Activated CD8-positive, alpha-beta memory T cell treated with anti-CD3 and anti-CD28 coated beads, Interleukin-2, amount 50 U/mL, for 1 hour (primary cell): ENCODE measurements around the gene CORO2B.

Experiments
- DNase-seq: peaks from one replicate; pipeline ENCODE4 v3.0.0-alpha.2; 2020; ENCODE audit errors: extremely low read depth

The CORO2B gene

DNA sequence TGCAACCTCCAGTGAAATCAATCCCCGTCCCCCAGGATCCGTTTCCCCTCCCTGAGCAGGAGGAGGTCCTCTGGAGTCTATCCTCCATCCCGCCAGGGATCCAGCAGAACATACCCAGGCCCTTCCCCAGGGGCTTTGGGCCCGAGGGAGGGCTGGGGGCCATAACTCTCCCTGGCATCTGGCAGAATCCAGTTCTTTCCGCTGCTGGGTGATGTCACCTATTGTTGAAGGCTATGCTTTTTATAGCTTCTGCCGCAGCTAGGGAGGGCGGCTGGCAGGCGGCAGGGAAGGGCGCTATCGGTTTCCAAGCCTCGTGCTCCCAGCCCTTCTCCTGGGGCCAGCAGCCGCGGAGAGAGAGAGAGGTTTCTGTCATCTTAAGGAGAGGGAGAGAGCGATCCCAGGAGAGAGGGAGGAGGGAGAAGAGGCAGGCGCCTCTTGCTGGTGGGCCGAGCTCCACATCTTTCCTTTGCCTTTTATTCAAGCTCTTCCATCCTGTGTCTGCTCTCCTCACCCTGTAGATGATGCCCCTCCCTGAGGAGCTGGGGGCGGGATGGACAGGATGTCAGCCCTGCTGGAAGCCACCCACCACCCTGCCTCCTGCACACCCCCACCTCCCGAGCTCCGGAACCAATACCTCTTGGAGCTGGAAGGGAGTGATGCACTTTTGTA, 121.8 kb downstream of the CORO2B start:
- no peak for DNase-seq

GRCh38 chr15:68701886-68702285, 123.1 kb downstream of the CORO2B start:
- no peak for DNase-seq

DNA sequence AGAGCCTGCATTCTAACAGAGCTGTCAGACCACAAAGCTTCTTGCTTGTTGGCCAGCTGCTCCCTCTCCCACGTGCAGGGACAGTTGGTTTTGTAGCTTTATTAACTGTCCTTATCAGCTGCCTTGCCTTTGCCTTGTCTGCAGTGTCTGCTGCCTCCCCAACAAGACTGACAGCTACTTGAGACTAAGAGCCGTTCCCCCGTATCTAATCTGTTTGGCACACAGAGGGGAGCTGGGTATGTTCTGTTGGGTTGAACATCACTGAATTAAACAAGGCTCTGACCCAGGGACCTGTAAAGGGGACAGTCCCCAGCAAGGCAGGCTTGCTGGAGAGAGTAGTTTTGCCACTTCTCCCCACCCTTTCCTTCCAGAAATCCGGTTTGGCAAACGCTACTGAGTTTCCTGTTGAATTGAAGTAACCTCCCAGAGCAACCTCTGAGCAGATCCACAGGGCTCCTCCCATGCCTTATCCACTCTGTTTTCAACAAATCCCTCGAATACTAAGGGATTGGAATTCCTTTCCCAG, 125.8 kb downstream of the CORO2B start:
- DNase-seq: no peak

- DNase-seq: no peak
These were observed 127.5 kb downstream of the CORO2B start for GRCh38 chr15:68706256-68706655.

DNA sequence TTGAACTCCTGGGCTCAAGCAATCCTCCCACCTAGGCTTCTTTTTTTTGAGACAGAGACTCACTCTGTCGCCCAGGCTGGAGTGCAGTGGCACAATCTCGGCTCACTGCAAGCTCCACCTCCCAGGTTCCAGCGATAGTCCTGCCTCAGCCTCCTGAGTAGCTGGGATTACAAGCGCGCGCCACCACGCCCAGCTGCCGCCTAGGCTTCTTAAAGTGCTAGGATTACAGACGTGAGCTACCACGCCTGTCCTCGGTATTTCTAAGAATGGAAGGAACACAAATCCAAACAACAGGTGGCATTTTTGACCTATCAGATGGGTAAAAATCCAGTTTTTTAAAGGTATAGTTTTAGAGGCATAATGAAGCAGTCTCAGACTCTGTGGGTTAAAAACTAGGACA, 128.1 kb downstream of the CORO2B start:
- no peak for DNase-seq

GRCh38 chr15:68707386-68707785, 128.6 kb downstream of the CORO2B start:
- no peak for DNase-seq

DNA sequence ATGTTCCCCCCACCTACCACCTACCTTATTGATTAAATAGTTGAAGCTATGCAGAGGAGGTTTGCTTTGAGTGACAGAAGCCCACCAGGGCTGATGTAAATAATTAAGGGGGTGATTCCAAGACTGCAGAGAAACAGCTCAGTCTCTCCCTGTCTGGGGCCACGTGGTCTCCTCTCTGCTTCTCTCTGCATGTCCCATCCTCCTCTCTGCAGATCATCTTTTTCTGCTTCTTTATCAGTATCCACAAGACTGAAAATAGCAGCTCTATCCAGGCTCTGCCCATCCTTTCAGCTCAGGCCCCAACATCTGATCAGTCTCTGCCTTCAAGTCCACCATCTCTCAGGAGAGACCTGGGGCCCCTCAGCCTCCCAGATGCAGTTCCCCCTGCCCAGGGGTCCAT, 131.1 kb downstream of the CORO2B start:
- no peak for DNase-seq

DNA sequence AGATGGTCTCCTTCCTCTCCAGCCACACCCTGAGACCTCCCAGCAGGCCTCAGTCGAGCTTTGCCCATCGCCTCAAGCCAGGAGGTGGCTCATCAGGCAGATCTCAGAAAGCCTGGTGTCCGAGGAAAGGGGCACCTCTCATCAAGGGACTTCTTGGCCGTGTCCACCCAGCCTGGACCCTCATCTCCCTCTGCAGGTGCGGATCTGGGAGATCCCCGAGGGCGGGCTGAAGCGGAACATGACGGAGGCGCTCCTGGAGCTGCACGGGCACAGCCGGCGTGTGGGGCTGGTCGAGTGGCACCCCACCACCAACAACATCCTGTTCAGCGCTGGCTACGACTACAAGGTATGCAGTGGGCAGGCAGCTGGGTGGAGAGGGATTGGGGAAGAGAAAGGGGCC, 131.7 kb downstream of the CORO2B start:
- no peak for DNase-seq

- no peak for DNase-seq
These were observed 132.6 kb downstream of the CORO2B start for GRCh38 chr15:68711406-68711805.

GRCh38 chr15:68712886-68713285, 134.1 kb downstream of the CORO2B start:
- DNase-seq: no peak

DNA sequence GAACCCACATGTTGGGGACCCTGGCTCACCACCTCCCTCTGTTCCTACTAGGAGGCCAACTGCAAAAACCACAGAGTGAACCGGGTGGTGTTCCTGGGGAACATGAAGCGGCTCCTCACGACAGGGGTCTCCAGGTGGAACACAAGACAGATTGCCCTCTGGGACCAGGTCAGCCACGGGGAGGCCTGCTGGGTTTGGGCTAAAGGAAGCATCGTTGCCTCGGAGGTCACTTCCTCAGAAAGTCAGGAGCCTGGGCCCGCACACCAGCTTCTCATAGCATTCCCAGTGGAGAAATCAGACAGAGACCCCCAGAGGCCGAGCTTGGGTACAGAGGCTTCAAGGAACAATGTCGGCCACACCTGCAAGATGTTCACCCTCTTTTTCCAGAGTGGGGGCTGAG, 135.1 kb downstream of the CORO2B start:
- DNase-seq: no peak

DNA sequence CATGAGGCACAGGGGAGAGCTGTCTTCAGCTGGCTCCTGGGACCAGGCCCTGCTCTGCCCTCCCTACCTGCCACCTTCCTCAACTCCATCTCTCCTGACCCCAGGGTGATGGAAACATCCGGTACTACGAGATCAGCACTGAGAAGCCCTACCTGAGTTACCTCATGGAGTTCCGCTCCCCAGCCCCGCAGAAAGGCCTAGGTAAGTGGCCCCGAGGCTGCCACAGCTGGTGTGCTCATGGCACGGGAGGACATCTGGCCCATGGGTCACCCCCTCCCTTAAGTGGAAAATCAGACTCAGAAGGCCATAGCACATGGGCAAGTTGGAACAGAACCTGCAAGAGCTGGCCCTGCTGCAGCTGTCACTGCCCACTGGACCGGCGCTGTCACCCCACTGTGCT, 136.3 kb downstream of the CORO2B start:
- no peak for DNase-seq

DNA sequence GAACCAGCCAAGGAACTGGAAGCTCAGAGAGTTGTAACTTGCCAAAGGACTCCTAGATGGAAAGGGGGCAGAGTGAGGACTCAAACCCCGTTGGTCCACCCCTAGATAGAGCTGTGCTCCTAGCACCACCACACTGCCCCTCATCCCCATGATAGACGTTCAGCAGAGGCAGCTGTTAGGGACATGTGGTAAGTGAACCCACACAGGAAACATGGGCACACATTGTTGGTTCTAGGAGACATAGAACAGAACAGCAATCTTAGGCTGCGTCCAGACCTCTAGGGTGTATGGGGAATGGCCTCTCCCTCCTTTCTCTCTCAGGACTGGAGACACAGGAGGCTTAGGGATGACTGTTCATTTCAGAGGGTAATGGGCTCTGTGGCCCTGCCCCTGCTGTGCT, 139.2 kb downstream of the CORO2B start:
- DNase-seq: no peak

DNA sequence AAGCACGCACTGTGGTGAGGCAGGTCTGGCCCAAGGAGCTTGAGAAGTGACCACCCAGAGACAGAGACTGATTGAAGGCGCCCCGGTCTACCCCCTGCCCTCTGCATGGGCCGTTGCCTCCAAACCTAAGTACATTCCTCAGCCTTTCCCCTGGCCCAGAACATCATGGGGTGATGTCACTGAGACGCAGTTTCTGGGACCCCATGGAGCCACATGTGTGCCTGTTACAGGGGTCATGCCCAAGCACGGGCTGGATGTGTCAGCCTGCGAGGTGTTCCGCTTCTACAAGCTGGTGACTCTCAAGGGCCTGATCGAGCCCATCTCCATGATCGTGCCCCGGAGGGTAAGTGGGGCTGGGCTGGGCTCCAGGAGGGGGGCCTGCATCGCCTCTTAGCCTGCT, 139.7 kb downstream of the CORO2B start:
- no peak for DNase-seq

DNA sequence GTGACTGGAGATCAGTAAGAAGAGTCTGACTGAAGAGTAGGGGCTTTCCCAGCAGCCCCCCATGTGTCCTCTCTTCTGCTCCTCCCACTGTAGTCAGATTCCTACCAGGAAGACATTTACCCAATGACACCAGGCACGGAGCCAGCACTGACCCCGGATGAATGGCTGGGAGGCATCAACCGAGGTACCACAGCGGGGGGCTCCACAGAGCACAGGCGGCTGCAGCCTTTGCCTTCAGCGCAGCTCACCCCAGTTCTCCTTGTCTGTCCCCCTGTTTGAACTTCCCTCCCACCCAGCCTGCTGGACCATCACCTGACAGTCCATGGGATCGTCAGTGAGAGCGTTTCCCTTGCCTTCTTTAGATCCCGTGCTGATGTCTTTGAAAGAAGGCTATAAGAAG, 140.3 kb downstream of the CORO2B start:
- no peak for DNase-seq

GRCh38 chr15:68719672-68720071, 140.9 kb downstream of the CORO2B start:
- no peak for DNase-seq

- no peak for DNase-seq
These were observed 143.1 kb downstream of the CORO2B start for GRCh38 chr15:68721886-68722285.

GRCh38 chr15:68725736-68726135, 146.9 kb downstream of the CORO2B start:
- DNase-seq: no peak

- no peak for DNase-seq
These were observed 147.5 kb downstream of the CORO2B start for GRCh38 chr15:68726246-68726645.

DNA sequence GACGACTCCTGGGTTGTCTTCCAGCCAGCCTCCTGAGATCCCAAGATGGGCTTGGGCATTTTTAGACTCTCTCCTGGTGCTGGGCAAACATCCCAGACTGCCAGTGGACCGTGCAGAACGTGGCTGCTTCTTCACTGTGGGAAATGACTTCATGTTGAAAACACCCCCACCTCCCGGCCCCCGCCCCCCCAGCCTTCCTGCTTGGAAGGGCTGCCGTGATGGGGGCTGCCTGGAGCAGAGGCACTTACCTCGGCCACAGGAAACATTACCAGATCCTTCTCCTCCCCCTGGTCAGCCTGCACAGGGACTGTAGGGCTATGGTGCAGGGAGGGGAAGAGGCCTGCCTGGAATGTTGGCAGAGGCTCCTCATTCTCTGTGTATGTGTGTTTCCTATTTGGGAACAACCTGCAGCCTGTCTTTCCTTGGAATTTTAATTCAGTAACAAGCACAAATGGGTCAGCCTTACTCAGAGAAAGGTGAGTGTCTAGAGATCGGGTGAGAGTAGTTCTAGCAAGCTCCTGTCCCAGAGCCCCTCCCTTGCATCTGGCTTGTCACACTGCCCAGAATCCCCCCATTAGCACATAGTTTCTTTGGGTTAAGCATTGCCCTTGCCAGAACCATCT, 151.1 kb downstream of the CORO2B start:
- DNase-seq: no peak

- no peak for DNase-seq
These were observed 151.7 kb downstream of the CORO2B start for GRCh38 chr15:68730471-68730919.

DNA sequence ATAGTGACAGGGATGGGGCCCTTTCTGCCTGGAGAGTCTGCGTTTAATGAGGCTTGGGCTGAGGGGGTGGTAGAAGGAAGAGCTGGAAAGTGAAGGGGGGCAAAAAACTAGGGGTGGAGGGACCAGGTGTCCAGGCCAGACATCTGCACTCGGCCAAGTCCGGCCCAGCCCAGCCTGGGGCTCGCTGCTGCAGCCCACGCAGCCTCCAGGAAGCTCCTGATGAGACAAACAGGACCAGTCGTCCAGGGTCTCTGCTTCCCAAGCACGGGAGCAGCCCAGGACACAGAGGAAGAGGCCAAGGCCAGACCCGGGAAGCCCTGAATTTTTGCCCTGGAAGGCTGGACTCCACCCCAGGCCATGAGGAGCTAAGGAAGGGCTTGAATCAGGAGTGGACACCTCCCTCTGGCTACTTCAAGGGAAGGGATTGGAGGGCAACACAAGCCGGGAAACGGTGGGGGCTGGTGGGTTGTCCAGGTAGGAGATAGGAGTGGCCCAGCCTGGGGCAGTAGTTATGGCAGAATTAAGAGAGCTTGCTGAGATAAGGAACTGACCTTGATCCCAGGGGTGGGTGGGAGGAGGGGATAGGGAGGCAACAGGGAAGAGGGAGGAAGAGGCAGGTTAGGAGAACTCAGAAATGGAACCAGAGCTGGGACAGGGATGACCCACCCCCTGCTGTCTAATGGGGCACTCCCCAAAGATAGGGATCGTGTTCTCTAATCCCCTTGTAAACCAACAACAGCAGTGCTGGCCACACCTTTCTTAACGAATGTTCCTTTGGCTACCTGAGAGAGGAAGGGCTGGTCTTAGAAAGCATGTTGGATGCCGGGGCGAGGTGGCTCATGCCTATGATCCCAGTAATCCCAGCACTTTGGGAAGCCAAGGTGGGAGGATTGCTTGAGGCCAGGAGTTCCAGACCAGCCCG, 152.4 kb downstream of the CORO2B start:
- DNase-seq: no peak
